Esophagus muscularis mucosa (tissue), 4 donors: ENCODE results near the gene CSDE1.

Experiments used
- EP300 ChIP-seq: sonication (generic); formaldehyde crosslinking; IDR thresholded peaks from one replicate; pipeline ENCODE4 v1.6.1; 2017; ENCODE audit warnings: antibody characterized with exemption
- POLR2A ChIP-seq: fragments of 450-650 bp; IDR thresholded peaks from one replicate; pipeline ENCODE4 v1.6.1; 2017; ENCODE audit warnings: antibody characterized with exemption, moderate library complexity, mild to moderate bottlenecking, low read depth
- POLR2AphosphoS5 ChIP-seq, 2 donors: sonication (generic); formaldehyde crosslinking; IDR thresholded peaks; one replicate each; pipeline ENCODE4 v1.6.1; 2017; ENCODE audit warnings: antibody characterized with exemption in 2 of 2
- TF ChIP-seq, protein P1 (sequence below), 3 experiments: fragments of 200-600 bp in 2 of 3; fragments of 450-650 bp in 1 of 3; sonication (generic) in 2 of 3; IDR thresholded peaks; one replicate each; pipeline ENCODE4 v1.5.1; 2017 to 2019; ENCODE audit warnings: antibody characterized with exemption in 3 of 3, mild to moderate bottlenecking in 2 of 3, moderate library complexity in 1 of 3

- TF ChIP-seq POLR2AphosphoS5 (IDR thresholded peaks at IDR 0.05), result no peak
- TF ChIP-seq, protein P1, sequence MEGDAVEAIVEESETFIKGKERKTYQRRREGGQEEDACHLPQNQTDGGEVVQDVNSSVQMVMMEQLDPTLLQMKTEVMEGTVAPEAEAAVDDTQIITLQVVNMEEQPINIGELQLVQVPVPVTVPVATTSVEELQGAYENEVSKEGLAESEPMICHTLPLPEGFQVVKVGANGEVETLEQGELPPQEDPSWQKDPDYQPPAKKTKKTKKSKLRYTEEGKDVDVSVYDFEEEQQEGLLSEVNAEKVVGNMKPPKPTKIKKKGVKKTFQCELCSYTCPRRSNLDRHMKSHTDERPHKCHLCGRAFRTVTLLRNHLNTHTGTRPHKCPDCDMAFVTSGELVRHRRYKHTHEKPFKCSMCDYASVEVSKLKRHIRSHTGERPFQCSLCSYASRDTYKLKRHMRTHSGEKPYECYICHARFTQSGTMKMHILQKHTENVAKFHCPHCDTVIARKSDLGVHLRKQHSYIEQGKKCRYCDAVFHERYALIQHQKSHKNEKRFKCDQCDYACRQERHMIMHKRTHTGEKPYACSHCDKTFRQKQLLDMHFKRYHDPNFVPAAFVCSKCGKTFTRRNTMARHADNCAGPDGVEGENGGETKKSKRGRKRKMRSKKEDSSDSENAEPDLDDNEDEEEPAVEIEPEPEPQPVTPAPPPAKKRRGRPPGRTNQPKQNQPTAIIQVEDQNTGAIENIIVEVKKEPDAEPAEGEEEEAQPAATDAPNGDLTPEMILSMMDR (IDR thresholded peaks at IDR 0.05), result no peak
- no peak for TF ChIP-seq POLR2A
- TF ChIP-seq EP300, result no peak
Observed at GRCh38 chr1:114756009-114756892, 1.5 kb downstream of the CSDE1 start.
